Kidney (tissue), 14 donors: ENCODE data around the gene F2. TPM values are rescaled to one million over a fixed set of nuclear protein-coding genes. Genes with fewer than 3 reads are reported as not detected.

Experiments used
- DNase-seq, 5 donors: peaks; one replicate each; pipeline ENCODE4 v3.0.0-alpha.2; 2013 to 2020
- FAIRE-seq: peaks from 2 replicates; lab custom pipeline; 2012; peaks lifted over from hg19 to GRCh38; lab: Jason Lieb, UNC
- H3K27ac ChIP-seq, 2 donors: one replicate each; pipeline ENCODE4 v1.7.0; 2013; ENCODE audit warnings: low read depth in 2 of 2, low read length in 2 of 2, inconsistent platforms in 1 of 2
- H3K27me3 ChIP-seq: one replicate; pipeline ENCODE4 v1.7.1; 2013; ENCODE audit warnings: low read length, inconsistent platforms; ENCODE audit not compliant: control insufficient read depth, insufficient read depth
- H3K36me3 ChIP-seq, 3 donors: one replicate each; pipeline versions ENCODE4 v1.7.0 to v1.7.1; 2013; ENCODE audit warnings: low read length in 3 of 3, control low read depth in 1 of 3, inconsistent platforms in 1 of 3; ENCODE audit not compliant: insufficient read depth in 3 of 3, control insufficient read depth in 2 of 3
- H3K4me1 ChIP-seq, 3 donors: one replicate each; pipeline versions ENCODE4 v1.7.0 to v1.7.1; 2013; ENCODE audit warnings: low read length in 3 of 3, inconsistent platforms in 1 of 3, low read depth in 1 of 3; ENCODE audit not compliant: control insufficient read depth in 2 of 3, insufficient read depth in 2 of 3
- H3K4me3 ChIP-seq, 3 donors: one replicate each; pipeline versions ENCODE4 v1.7.0 to v1.8.1; 2013; ENCODE audit warnings: low read length in 3 of 3, control low read depth in 1 of 3, inconsistent platforms in 1 of 3
- H3K9ac ChIP-seq, 3 donors: one replicate each; pipeline versions ENCODE4 v1.7.0 to v1.7.1; 2013; ENCODE audit warnings: low read length in 3 of 3, control low read depth in 1 of 3, inconsistent platforms in 1 of 3
- H3K9me3 ChIP-seq, 3 donors: one replicate each; pipeline versions ENCODE4 v1.7.0 to v1.7.1; 2013; ENCODE audit warnings: low read length in 3 of 3, control low read depth in 1 of 3, inconsistent platforms in 1 of 3; ENCODE audit not compliant: control insufficient read depth in 2 of 3, insufficient read depth in 1 of 3
- CTCF ChIP-seq: IDR thresholded peaks from 3 replicates; pipeline ENCODE4 v1.5.1; 2012; ENCODE audit warnings: mild to moderate bottlenecking, moderate library complexity, borderline replicate concordance; ENCODE audit not compliant: insufficient read depth; ENCODE audit errors: extremely low read depth
- intact Hi-C: fragments of 100-400 bp; cut with DNase I; formaldehyde crosslinking; loops from one replicate; pipeline ENCODE4 v1.11.1; 2022
- polyA plus RNA-seq: library from polyadenylated mRNA; stranded (reverse); fragments of 350-450 nt; fragmentation: Illumina TruSeq; extraction: RNeasy Lipid Tissue Mini Kit (QIAGEN cat#74804); gene quantifications from one replicate; pipeline ENCODE4 v1.2.3, GENCODE V29; 2014; ENCODE audit warnings: low read depth, low replicate concordance; ENCODE audit not compliant: insufficient read depth
- total RNA-seq: library from RNA; stranded (reverse); fragmentation: NEBNext Ultra II Directional; extraction: Animal tissue kit (Norgen Biotek cat#: 25700); gene quantifications from one replicate; pipeline ENCODE4 v1.2.1, GENCODE V29; 2021
- donor health status: control.
- donor health status: control.
- donor health status: control.
- donor health status: control.
- donor health status: control.
- donor health status: DM: yes; HTN: yes; CAD: no.
- donor health status: Normal renal cell carcinoma (clear cell type).

F2 gene
- total and polyA plus RNA-seq, 2 donors from 2014 or later = not detected

DNA sequence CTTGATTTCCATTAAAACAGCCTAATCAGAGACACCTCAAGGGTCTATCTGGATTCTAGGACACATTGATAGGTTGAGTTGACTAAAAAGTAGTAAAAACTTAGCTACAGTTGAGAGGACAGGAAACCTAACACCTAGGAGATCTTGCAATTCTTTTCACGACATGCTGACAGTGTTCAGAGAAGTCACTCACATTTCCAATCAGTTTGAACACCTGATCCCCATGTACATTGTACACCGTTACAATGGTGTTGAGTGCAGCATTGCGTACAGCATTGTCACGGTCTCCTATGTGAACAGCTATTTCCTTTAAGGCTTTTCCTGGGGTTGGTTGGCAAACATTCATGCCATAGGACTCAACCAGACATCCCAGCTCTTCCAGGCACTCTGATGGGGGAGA lies 42.8 kb downstream of the F2 start:
- no peak for TF ChIP-seq CTCF
- H3K27me3 ChIP-seq = no peaks in the 10 kb centered on the region
- H3K27ac ChIP-seq = no peak overlapping the region
- intact Hi-C loops = no loop called here
- H3K9me3 ChIP-seq = no peaks in the 10 kb centered on the region
- peaks cover 19 to 46% (median 35%) of the 10 kb centered on the region in 3 donors for H3K36me3 ChIP-seq
- no peak overlapping the region for H3K9ac ChIP-seq
- H3K4me1 ChIP-seq = no peaks in the 10 kb centered on the region
- DNase-seq (no peak), FAIRE-seq (no peak)
- H3K4me3 ChIP-seq = no peak overlapping the region

- H3K4me1 ChIP-seq = no peaks in the 10 kb centered on the region
- intact Hi-C loops = no loop called here
- H3K36me3 ChIP-seq = peaks cover 19 to 44% (median 37%) of the 10 kb centered on the region in 3 donors
- H3K4me3 ChIP-seq = no peak overlapping the region
- H3K27me3 ChIP-seq = no peaks in the 10 kb centered on the region
- no peak for FAIRE-seq
- H3K27ac ChIP-seq = no peak overlapping the region
- no peaks in the 10 kb centered on the region for H3K9me3 ChIP-seq
- DNase-seq = no peak
- no peak for TF ChIP-seq CTCF
- H3K9ac ChIP-seq = no peak overlapping the region
Measured at GRCh38 chr11:46762248-46762647, 43.2 kb downstream of the F2 start.

GRCh38 chr11:46766656-46767055 lies 47.6 kb downstream of the F2 start:
- H3K9me3 ChIP-seq = no peaks in the 10 kb centered on the region
- no peak overlapping the region for H3K4me3 ChIP-seq
- peaks cover 9 to 30% (median 18%) of the 10 kb centered on the region in 3 donors for H3K36me3 ChIP-seq
- no peaks in the 10 kb centered on the region for H3K4me1 ChIP-seq
- H3K27me3 ChIP-seq = no peaks in the 10 kb centered on the region
- FAIRE-seq (no peak), DNase-seq (no peak)
- no peak for TF ChIP-seq CTCF
- no peak overlapping the region for H3K9ac ChIP-seq
- H3K27ac ChIP-seq = no peak overlapping the region
- intact Hi-C loops = no loop called here

- no peak for TF ChIP-seq CTCF
- DNase-seq (no peak), FAIRE-seq (no peak)
- Histone ChIP-seq H3K9ac (no peak overlapping the region), H3K27ac (no peak overlapping the region), H3K36me3 (peaks cover 3 to 21% (median 9%) of the 10 kb centered on the region in 3 donors), H3K4me1 (no peaks in the 10 kb centered on the region), H3K9me3 (no peaks in the 10 kb centered on the region), H3K4me3 (no peak overlapping the region), H3K27me3 (no peaks in the 10 kb centered on the region)
- intact Hi-C loops = no loop called here
Measured at GRCh38 chr11:46769636-46770221, 50.7 kb downstream of the F2 start.
